Stomach (tissue), 4 donors: ENCODE data around the gene CTF1.

Source experiments
- CTCF ChIP-seq, 7 experiments: fragments of 450-650 bp in 4 of 7; fragments of 200-600 bp in 3 of 7; sonication (generic) in 3 of 7; IDR thresholded peaks; one replicate each; pipeline ENCODE4 v1.5.1; 2016 to 2019; ENCODE audit warnings: antibody characterized with exemption in 7 of 7, control low read depth in 2 of 7, mild to moderate bottlenecking in 1 of 7
- POLR2A ChIP-seq, 4 donors: fragments of 450-650 bp; IDR thresholded peaks; one replicate each; pipeline ENCODE4 v1.6.1; 2016; ENCODE audit warnings: antibody characterized with exemption in 4 of 4, control low read depth in 2 of 4, mild to moderate bottlenecking in 1 of 4, moderate library complexity in 1 of 4

GRCh38 chr16:30912794-30913412 is 16.5 kb downstream of the CTF1 start:
- no peak for TF ChIP-seq CTCF (IDR thresholded peaks at IDR 0.05)
- no peak for TF ChIP-seq POLR2A (IDR thresholded peaks at IDR 0.05)
